ENCODE measurements around the gene NUCB1.
A peak's percentile ranks its signal among the peaks of the same experiment; 100 is the strongest.
"Not testable (repeated sequence)": the region's sequence is repeated elsewhere in the genome, so short reads cannot be mapped to it uniquely, and the experiment has no call there.

Gene NUCB1

DNA sequence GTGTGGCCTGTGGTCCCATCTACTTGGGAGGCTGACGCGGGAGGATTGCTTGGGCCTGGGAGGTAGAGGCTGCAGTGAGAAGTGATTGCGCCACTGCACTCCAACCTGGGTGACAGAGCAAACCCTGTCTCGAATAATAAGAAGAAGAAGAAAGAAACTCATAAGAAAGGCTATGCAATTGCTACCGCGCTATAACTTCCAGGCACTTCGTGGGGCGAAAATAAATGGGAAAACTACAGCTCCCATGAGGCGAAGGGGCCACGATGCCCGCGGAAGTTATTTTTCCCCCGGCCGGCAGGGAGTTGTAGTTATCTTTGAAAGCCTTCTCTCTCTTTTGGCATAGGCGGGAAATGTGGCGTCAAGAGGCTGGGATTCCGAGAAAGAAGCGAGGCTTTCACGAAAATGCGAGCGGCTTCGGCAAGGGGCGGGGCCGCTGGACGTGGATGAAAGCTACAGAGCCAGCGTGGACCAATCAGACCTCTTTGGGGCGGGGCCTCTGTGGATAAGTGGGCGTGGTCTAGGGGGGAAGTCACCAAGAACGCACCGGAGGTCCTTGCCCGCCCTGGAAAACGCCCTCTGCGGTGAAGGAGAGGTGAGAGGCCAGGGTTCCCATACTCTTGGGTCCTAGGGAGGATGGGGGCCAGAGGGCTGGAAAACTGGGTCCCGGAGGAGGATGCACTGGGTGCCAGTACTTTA lies at the start of gene NUCB1:
NUCB1 (plus strand) TSS at position 532 of the 696 bp plus-strand sequence. CDS start 485 bp downstream, outside the sequence.
- peak; percentile 97 to 98 for DNase-seq

DNA sequence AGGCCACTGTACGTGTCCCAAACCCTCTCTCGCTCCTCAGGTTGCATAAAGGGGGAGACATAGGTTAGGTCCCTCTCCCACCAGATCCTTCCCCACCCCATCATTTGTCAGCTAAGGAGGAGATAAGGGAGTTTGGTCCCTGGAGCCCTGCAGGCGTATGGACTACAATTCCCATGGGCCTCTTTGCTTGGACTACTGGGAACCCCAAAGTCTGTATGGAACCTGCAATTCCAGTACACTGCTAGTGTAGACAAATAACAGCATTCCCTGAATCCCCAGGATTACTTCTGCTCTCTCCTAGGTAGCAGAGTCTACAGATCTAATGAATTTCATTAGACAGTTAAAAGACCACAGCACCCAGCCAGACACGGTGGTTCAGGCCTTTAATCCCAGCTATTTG lies 47.8 kb upstream of the NUCB1 start:
- DNase-seq: no peak

DNA sequence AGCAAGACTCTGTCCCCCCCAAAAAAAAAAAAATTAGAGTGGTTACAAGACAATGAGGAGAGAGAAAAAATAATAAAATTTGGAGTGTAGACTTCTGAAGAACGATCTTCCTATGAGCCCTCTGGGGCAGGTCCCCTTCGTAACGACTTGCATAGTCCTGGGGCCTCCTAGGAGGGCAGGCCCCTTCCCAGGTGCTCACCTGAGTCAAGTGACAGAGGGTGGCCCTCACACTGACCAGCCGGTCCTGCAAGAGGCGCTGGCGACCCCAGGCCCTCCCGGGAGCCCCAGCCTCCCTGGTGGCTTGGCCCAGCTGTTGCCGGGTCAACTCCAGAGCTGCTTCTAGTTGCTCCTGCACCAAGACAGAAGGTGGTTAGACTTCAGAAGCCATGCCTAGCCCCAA lies 46.6 kb upstream of the NUCB1 start:
- DNase-seq: no peak

DNA sequence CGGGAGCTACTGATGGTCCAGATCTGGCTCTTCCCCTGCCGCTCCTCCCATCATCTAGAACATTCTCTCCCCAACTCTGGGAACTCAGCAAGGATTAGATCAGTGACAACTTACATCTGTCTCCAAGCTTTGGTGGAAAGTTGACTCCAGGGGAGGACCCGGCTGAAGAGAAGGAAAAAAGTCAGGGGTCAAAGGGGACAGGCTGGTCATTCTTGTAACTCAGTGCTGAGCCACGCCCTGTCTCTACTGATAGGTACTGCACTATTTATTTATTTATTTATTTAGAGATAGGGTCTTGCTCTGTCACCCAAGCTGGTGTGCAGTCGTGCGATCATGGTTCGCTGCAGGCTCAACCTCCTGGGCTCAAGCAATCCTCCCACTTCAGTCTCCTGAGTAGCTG lies 46.0 kb upstream of the NUCB1 start:
- DNase-seq: no peak

DNA sequence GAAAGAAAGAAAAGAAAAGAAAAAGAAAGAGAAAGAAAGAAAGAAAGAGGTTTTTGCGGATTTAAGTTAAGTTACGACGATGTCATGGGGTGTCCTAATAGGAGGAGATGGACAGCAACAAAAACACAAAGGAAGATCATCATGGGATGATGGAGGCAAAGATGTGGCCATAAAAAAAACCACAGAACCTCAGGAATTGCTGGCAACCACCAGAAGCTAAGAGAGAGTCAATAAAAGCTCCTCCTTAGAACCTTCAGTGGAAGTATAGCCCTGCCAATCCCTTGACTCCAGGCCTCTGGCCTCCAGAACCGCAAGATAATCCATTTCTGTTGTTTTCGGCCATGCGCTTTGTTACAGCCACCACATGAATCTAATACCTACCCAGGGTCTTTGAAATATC lies 43.2 kb upstream of the NUCB1 start:
- no peak for DNase-seq

DNA sequence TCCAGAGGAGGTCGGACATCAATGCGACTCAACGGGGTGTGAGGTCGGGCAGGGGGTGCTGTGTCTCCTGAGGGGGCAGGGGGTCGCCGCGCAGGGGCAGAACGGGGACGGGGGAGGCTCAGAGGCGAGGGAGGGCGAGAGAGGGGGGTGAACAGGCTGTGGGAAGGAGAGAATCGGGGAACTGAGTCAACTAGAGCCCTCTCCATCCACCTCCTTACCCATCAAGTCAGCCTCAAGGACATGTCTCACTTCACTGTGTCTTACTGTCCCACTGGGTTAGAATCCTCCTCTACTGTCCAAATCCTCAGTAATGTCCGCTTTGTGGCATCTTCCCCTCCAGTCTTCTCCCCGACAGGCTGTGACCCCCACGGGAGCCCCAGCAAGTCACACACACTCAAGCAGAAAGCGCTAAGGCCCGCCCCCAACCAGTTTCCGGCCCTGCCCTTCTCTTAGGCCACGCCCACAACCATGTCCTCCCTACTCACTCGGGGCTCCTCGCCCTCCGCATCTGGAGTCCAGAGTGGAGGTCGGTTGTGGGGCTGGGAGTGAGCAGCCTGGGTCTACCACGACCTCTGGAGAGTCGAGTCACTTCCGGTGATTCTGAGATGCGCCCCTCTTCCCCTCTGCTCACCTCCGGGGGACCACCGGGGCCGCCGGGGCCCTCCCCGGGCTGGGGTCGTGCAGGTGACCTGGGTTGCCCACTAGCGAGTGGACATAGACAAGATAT lies 41.0 kb upstream of the NUCB1 start:
- DNase-seq: no peak

DNA sequence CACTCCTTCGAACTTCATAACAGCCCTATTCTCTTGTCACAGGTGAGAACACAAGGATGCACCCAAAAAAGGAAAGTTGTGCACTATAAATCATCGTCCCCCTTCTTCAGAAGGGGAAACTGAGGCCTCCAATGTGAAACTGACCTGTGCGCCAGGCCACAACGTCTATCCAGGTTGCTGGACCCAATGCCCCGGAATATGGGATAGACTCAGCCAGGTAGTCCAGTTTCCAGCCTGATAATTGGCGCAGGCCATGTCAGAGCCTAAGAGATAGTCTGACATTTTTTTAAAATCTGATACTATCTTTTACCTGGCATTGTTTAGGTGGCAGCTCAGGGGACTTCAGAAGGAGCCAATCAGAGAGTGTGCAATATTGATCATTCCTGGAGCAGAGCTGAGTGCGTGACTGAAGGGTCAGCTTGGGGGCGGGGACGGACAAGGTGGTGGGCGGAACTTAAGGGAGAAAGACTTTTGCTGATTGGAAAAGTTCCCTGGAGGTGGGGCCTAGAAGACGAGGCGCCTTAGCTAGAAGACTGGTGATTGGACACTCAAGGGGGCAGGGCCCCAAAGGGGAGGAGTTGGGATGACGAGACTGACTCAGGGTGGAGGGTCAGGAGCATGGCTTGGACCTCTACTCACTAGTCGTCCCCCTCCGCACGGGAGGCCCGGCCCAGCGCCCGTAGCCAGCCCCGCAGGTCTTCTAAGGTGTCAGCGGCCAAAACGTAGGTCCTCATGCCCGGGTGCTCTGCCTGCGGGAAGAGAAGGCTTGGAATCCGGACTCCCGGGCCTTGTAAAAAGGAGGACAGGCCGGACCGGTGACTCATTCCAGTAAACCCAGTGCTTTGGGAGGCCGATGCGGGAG lies 40.2 kb upstream of the NUCB1 start:
- no peak for DNase-seq

DNA sequence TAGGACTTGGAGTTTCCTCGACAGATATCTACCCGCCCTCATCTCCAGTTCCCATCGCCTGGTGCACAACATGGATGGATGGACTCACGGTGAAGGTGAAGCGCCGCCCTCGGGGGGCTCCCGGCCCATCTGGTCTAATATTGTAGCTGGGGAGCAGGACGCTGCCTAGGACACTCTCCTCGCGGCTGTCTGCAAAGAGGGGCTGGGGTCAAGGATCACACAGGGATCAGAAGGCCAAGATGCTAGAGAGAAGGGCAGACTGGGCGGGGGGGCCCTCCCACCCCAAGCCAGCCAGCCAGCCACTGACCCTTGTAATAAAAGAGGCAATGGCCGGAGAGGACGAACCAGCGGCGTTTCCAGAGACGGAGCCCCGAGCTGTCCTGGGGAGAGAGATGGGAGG lies 38.8 kb upstream of the NUCB1 start:
- DNase-seq: no peak

DNA sequence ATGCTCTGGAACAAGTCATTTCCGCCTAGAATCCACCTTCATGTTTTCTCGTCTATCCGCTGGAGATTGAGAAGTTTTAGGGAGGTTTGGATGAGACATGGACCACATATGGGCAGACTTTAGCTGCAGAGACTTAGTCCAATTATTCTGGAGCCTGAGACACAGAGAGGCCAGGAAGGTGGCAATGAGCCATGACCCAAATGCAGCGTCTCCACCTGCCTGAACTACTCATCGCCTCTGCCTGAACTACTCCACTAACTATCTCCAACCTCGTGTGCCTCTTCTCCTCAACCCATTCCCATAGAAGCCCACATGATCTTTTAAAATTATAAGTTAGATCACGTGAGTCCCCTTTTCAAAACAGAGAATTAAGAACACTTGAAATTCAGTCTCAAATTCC lies 37.3 kb upstream of the NUCB1 start:
- DNase-seq: no peak

DNA sequence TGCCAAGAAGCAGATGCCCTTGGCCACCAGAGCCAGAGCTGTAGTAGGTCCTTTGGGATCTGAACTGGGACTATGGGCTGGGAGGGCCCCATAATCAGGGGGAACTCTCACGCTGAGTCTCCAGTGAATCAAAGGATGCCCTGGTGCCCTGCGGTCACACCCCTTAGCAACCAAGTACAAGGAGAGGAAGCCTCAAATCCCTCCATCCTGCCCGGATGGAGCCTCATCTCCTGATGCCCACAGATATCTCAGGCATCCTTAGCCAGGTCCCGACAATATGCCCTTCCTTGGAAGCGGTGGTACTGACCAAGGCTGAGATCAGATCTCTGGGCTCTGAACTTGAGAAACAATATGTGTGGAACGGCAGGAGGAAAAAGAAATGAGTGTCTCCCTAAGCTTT lies 33.4 kb upstream of the NUCB1 start:
- DNase-seq: no peak

DNA sequence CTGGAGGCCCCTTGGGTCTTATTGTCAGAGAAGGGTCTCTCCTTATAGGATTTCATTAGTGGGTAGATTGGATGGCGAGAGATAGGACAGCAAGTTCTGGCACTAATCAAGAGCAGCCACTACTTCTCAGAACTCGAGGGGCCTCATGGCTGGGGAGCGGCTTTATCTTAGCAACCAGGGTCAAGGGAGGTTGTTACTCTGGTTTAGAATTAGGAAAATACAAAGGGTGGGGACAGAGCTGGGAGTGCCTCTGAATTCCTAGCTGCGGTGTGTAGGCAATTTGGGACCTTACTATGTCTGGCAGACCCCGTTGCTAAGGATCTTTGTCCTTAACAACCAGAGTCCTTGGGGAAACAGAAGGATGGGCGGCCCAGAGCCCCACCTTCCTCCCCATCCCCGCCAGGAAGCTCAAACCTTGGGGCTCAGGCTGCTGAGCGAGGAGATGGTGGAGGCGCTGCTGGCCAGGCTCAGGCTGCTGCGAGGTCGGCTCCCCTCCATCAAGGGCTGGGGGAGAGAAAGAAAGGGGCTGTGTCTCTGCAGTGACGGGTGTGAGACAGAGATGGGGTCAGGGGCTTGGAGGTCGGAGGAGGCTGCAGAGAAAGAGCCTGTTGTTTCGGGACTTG lies 32.9 kb upstream of the NUCB1 start:
- DNase-seq: no peak

DNA sequence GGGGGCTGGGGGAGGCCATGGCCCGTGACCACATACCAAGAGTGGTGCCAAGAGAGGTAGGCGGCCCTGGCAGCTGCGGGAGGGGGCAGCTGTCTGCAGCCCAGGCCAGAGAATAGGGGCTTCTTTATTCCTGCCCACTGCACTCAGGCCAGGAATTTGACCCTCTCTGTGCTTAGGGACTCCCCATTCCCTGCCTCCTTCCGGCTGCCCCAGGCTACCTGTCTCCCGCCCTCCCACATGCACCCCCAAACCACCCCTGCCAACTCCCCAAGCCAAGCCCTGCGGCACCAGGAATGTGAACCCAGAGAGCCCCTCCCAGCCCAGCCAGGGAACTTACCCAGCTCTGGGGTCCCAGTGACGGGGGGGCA lies 32.4 kb upstream of the NUCB1 start:
- no peak for DNase-seq

DNA sequence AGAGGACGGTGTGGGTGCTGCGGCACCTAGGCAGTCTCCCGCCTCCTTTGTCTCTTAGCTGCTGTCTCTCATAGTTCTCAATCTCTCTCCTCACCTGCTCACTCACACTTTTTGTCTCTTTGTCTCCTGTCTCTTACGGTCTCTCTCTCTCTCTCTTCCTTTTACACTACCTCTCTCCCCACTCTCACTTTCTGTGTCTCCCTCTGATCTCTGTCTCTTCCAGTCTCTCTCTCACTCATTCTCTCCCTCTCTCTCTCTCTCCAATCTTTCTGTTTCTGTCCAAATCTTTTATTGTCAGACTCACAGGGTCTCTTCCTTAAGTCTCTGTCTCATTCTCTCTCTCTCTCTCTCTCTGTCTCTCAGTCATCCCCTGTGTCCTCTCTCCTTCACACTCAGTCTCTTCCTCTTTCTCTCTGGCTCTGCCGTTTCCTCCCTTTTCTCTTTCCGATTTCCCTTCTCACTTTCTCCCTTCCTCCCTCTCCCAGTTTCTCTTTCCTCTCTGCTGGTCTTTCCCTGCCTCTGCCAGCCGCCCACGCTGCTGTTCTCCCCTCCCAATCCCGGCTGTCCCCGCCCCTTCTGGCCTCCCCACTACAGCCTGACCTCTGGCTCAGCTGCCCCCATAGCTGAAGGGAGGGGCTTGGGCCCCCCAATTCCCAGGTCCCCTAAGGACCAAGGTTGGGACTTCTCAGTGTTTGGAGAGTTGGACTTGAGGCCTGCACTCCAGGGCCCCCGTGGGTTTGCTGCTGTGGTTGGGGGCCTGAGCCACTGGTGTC lies 31.8 kb upstream of the NUCB1 start, which contains the start of gene PLEKHA4:
PLEKHA4 (minus strand) TSS at position 504 of the 773 bp plus-strand sequence. CDS start 997 bp downstream, outside the sequence.
- no peak for DNase-seq

DNA sequence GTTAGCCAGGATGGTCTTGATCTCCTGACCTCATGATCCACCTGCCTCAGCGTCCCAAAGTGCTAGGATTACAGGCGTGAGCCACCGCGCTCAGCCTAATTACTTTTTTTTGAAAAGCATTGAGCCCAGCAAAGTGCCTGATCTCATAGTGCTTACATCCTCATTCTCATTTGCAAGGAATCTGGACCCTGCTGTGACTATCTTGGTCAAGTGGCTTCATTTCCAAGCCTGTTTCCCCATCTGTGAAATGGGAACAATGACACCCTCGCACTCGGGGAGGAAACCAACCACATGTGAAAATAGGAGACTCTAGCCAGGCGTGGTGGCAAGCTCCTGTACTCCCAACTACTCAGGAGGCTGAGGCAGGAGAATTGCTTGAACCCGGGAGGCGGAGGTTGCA lies 30.1 kb upstream of the NUCB1 start:
- no peak for DNase-seq

DNA sequence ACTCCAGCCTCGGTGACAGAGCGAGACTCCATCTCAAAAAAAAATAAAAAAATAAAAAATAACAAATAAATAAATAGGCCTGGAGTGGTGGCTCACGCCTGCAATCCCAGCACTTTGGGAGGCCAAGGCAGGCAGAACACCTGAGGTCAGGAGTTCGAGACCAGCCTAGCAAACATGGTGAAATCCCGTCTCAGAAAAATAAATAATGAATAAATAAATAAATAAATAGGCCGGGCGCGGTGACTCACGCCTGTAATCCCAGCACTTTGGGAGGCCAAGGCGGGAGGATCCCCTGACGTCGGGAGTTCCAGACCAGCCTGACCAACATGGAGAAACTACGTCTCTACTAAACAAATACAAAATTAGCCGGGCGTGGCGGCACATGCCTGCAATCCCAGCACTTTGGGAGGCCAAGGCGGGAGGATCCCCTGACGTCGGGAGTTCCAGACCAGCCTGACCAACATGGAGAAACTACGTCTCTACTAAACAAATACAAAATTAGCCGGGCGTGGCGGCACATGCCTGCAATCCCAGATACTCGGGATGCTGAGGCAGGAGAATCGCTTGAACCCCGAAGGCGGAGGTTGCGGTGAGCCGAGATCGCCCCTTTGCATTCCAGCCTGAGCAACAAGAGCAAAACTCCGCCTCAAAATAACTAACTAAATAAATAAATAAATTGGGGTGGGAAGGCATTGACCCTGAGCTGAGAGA lies 28.5 kb upstream of the NUCB1 start:
- not testable (repeated sequence) for DNase-seq

DNA sequence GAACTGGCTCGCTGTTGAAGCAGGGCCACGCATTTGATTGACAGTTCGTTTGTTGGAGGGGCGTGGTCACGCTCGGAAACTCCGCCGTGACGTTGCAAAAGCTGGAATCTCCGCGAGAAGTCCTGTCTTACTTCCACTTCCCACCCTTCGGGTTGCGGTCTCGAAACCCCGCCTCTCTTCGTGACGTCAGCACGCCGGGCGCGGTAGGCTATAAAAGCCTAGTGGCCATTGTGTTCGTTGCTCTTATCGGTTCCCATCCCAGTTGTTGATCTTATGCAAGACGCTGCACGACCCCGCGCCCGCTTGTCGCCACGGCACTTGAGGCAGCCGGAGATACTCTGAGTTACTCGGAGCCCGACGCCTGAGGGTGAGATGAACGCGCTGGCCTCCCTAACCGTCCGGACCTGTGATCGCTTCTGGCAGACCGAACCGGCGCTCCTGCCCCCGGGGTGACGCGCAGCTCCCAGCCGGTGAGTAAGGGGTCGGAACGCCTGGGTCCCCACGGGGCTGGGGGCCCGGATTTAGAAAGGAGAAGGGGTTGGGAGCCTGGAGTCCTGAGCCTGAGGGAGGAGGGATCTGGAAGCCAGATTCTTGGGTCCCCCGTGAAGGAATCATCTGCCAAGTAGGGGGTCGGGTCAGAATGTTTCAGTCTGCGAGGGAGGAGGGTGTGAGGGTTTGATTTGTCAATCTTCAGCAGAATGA lies 27.8 kb upstream of the NUCB1 start, which contains the start of gene PPP1R15A:
PPP1R15A (plus strand) TSS at position 240 of the 702 bp plus-strand sequence. CDS start 813 bp downstream, outside the sequence.
- DNase-seq: peak; percentile 95 to 96

DNA sequence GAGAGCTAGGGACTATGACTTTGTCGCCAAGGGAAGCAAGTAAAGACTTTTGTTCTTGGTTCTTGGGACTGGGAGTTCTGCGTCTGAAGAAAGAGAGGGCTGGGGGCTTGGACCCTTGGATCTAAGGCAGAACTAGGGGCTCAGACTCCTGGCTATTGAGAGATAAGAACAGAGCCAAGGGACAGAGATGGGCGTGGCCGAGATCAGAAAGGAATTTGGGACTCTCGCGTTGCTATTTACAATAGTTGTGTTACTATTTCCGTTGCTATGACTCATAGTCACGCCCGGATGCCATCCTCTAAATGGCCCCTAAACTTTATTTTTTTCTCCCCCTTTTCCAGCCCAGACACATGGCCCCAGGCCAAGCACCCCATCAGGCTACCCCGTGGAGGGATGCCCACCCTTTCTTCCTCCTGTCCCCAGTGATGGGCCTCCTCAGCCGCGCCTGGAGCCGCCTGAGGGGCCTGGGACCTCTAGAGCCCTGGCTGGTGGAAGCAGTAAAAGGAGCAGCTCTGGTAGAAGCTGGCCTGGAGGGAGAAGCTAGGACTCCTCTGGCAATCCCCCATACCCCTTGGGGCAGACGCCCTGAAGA lies 27.1 kb upstream of the NUCB1 start:
- DNase-seq: peak; percentile 20 to 30

DNA sequence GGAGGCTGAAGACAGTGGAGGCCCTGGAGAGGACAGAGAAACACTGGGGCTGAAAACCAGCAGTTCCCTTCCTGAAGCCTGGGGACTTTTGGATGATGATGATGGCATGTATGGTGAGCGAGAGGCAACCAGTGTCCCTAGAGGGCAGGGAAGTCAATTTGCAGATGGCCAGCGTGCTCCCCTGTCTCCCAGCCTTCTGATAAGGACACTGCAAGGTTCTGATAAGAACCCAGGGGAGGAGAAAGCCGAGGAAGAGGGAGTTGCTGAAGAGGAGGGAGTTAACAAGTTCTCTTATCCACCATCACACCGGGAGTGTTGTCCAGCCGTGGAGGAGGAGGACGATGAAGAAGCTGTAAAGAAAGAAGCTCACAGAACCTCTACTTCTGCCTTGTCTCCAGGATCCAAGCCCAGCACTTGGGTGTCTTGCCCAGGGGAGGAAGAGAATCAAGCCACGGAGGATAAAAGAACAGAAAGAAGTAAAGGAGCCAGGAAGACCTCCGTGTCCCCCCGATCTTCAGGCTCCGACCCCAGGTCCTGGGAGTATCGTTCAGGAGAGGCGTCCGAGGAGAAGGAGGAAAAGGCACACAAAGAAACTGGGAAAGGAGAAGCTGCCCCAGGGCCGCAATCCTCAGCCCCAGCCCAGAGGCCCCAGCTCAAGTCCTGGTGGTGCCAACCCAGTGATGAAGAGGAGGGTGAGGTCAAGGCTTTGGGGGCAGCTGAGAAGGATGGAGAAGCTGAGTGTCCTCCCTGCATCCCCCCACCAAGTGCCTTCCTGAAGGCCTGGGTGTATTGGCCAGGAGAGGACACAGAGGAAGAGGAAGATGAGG lies 26.4 kb upstream of the NUCB1 start:
- DNase-seq: no peak
